Peyer's patch (tissue), 4 donors: Measurements from ENCODE around the gene PNPO. TPM values are rescaled to one million over a fixed set of nuclear protein-coding genes. Genes with fewer than 3 reads are reported as not detected.
"Not testable (repeated sequence)": the region's sequence is repeated elsewhere in the genome, so short reads cannot be mapped to it uniquely, and the experiment has no call there.

Source experiments
- DNase-seq, 3 donors: peaks; one replicate each; pipeline ENCODE4 v3.0.0-alpha.2; 2017 to 2019
- H3K27ac ChIP-seq, 4 donors: fragments of 200-600 bp; sonication (generic); one replicate each; pipeline ENCODE4 v1.5.1; 2016 to 2019
- H3K27me3 ChIP-seq, 2 donors: fragments of 200-600 bp; sonication (generic); one replicate each; pipeline ENCODE4 v1.5.1; 2019
- H3K36me3 ChIP-seq, 3 donors: fragments of 200-600 bp; sonication (generic); one replicate each; pipeline ENCODE4 v1.5.1; 2016 to 2019
- H3K4me1 ChIP-seq, 4 donors: fragments of 200-600 bp; sonication (generic); one replicate each; pipeline ENCODE4 v1.5.1; 2016 to 2019
- H3K4me3 ChIP-seq, 4 donors: fragments of 200-600 bp; sonication (generic); 1 replicate in 3 of 4; 2 replicates in 1 of 4; pipeline ENCODE4 v1.5.1; 2016 to 2019; ENCODE audit warnings: mild to moderate bottlenecking in 1 of 4
- H3K9me3 ChIP-seq, 4 donors: fragments of 200-600 bp; sonication (generic); one replicate each; pipeline ENCODE4 v1.5.1; 2016 to 2019; ENCODE audit warnings: mild to moderate bottlenecking in 1 of 4
- POLR2A ChIP-seq, 2 donors: fragments of 450-650 bp; IDR thresholded peaks; one replicate each; pipeline ENCODE4 v1.5.1; 2017; ENCODE audit warnings: antibody characterized with exemption in 2 of 2, mild to moderate bottlenecking in 2 of 2, moderate library complexity in 2 of 2
- total RNA-seq, 4 donors: library from RNA; depleted of rRNA; stranded (reverse); fragments of >200 nt; gene quantifications; one replicate each; pipeline ENCODE4 v1.1.0, GENCODE V29; 2016
- TF ChIP-seq, protein P1 (sequence below), 6 experiments: fragments of 450-650 bp in 4 of 6; fragments of 200-600 bp in 2 of 6; sonication (generic) in 1 of 6; IDR thresholded peaks; one replicate each; pipeline ENCODE4 v1.5.1; 2017 to 2019; ENCODE audit warnings: antibody characterized with exemption in 6 of 6, mild to moderate bottlenecking in 3 of 6, moderate library complexity in 1 of 6

Gene PNPO
- total RNA-seq, 4 donors from 2014 or later, result 23.9 to 103 (median 64.6) TPM

DNA sequence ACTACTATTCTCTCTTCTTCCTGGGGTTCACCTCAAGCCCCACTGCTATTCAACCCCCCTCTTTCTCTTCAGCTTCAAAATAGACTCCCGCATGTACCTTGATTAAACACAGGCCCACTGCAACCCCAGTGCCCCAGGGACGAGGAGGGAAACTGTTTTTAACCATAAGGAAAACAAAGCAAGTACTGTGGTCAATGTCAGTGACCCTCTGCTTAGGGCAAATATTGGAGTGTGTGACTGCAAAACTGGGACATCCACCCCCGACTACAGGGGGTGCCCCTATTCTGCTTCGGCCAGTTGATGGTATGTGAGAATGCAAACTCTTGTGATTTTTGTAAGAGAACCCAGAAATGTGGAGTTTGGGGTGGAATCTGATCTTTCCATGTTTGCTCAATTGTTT lies 9.5 kb upstream of the PNPO start:
- Histone ChIP-seq H3K27me3 (no peaks in the 10 kb centered on the region), H3K4me1 (no peaks in the 10 kb centered on the region), H3K36me3 (peaks cover 0 to 35% (median 0%) of the 10 kb centered on the region in 3 donors), H3K9me3 (no peaks in the 10 kb centered on the region), H3K27ac (no peak overlapping the region), H3K4me3 (no peak overlapping the region)
- DNase-seq, result no peak
- TF ChIP-seq, protein P1, sequence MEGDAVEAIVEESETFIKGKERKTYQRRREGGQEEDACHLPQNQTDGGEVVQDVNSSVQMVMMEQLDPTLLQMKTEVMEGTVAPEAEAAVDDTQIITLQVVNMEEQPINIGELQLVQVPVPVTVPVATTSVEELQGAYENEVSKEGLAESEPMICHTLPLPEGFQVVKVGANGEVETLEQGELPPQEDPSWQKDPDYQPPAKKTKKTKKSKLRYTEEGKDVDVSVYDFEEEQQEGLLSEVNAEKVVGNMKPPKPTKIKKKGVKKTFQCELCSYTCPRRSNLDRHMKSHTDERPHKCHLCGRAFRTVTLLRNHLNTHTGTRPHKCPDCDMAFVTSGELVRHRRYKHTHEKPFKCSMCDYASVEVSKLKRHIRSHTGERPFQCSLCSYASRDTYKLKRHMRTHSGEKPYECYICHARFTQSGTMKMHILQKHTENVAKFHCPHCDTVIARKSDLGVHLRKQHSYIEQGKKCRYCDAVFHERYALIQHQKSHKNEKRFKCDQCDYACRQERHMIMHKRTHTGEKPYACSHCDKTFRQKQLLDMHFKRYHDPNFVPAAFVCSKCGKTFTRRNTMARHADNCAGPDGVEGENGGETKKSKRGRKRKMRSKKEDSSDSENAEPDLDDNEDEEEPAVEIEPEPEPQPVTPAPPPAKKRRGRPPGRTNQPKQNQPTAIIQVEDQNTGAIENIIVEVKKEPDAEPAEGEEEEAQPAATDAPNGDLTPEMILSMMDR (IDR thresholded peaks at IDR 0.05), result no peak
- no peak for TF ChIP-seq POLR2A (IDR thresholded peaks at IDR 0.05)

DNA sequence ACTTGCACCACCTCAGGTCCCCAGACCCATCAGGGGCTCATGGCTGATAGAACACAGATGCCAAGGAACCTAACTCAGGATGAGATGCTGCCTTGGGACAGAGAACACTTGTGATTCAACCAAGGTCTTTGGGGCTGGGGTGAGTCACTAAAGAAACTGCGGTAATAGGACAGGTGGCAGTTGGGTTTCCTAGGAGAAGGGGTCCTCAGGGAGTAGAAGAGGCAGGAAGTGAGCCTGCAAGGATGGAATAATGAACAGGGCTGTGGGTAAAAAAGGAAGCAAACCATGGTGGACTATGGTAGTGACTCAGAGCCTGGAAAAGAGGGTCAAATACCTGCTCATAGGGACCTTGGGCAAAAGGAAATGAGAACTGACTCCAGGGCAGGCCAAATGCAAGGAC lies 6.5 kb upstream of the PNPO start:
- DNase-seq, result no peak
- Histone ChIP-seq H3K36me3 (peaks cover 0 to 10% (median 0%) of the 10 kb centered on the region in 3 donors), H3K4me1 (no peaks in the 10 kb centered on the region), H3K4me3 (no peak overlapping the region), H3K9me3 (no peaks in the 10 kb centered on the region), H3K27ac (no peak overlapping the region), H3K27me3 (no peaks in the 10 kb centered on the region)
- TF ChIP-seq POLR2A (IDR thresholded peaks at IDR 0.05), result no peak
- TF ChIP-seq, protein P1 (IDR thresholded peaks at IDR 0.05), result no peak

DNA sequence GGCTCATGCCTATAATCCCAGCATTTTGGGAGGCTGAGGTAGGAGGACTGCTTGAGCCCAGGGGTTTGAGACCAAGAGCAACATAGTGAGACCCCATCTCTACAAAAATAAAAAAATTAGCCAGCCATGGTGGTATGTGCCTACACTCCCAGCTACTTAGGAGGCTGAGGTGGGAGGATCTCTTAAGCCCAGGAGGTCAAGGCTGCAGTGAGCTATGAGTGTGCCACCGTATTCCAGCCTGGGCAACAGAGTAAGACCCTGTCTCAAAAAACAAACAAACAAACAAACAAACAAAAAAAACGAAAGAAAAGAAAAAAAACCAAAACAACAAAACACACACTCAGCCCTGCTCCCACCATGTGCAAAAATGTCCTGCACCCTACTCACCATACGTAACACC lies 5.9 kb upstream of the PNPO start:
- not testable (repeated sequence) for H3K27ac ChIP-seq, H3K27me3 ChIP-seq, H3K36me3 ChIP-seq, H3K4me1 ChIP-seq, H3K9me3 ChIP-seq, DNase-seq, H3K4me3 ChIP-seq

DNA sequence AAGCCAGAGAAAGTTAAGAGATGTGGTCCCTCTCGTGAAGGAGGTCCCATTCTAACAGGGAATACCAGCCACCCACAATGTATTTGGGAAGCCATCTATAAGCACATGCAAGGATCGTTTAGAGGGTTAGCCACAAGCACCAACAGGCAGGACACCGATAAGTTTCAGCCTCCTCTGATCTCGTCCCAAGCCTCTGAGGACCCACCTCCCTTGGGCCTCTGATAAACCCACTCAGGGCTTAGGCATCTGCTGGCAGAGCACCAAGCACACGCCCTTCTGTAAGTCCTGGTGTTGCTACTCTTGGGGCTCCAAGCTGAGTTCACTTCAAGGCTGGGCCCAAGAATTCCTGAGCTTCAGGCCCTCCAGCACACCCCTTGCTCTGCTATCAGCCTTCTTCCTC lies 5.4 kb upstream of the PNPO start:
- Histone ChIP-seq H3K27ac (no peak overlapping the region), H3K4me3 (no peak overlapping the region), H3K9me3 (no peaks in the 10 kb centered on the region), H3K36me3 (no peaks in the 10 kb centered on the region), H3K27me3 (no peaks in the 10 kb centered on the region), H3K4me1 (peaks cover 0 to 6% (median 0%) of the 10 kb centered on the region in 4 donors)
- no peak for DNase-seq
- no peak for TF ChIP-seq POLR2A (IDR thresholded peaks at IDR 0.05)
- TF ChIP-seq, protein P1 (IDR thresholded peaks at IDR 0.05), result no peak

DNA sequence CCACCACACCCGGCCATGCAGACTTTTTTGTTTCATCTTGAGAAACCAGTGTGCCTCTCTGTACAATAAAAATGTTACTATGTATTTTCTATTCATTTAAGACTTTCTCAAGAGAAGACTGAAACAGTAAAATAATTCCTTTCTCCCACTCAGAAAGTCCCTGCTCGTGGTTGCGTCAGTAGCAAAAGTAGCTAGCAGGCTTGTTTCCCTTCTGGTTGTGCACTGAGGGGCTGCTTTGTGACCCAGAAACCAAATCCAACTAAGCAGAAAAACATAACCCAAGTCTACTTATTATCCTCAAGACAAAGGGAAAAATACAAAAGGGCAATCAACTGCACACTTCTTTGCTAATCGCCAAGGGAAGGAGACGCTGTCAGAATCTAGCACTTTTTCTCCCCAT lies 3.4 kb upstream of the PNPO start:
- no peak overlapping the region for H3K4me3 ChIP-seq
- no peak overlapping the region for H3K27ac ChIP-seq
- peaks cover 0 to 17% (median 6%) of the 10 kb centered on the region in 4 donors for H3K4me1 ChIP-seq
- no peaks in the 10 kb centered on the region for H3K36me3 ChIP-seq
- H3K9me3 ChIP-seq, result no peaks in the 10 kb centered on the region
- H3K27me3 ChIP-seq, result no peaks in the 10 kb centered on the region
- TF ChIP-seq, protein P1 (IDR thresholded peaks at IDR 0.05), result no peak
- TF ChIP-seq POLR2A (IDR thresholded peaks at IDR 0.05), result no peak
- no peak for DNase-seq

DNA sequence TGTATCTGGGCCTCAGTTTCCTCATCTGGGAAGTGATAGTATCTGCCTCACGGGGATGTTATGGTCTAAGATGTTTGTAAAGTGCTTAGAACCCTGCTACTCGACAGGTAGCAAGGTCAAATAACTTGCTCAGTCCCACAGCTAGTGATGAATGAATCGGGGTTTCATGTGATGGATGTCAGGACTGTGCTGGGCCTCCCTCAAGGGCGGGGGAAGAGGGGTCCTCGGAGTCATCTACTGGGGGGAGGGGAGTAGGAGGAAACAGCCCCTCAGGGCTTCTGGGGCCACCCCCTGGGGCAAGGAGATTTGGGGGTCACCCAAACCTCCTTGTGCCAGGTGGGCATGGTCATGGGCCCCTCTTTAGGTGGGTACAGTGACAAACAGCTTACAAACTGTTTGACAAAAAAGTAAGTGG lies 732 bp downstream of the PNPO start:
- no peak for TF ChIP-seq POLR2A (IDR thresholded peaks at IDR 0.05)
- TF ChIP-seq, protein P1 (IDR thresholded peaks at IDR 0.05), result no peak
- Histone ChIP-seq H3K27ac (peak overlapping the region; percentile 77 to 84 (median 82)), H3K36me3 (peaks cover 0 to 6% (median 0%) of the 10 kb centered on the region in 3 donors), H3K4me1 (peaks cover 0 to 32% (median 6%) of the 10 kb centered on the region in 4 donors), H3K4me3 (peak overlapping the region; percentile 63 to 92 (median 76)), H3K9me3 (no peaks in the 10 kb centered on the region), H3K27me3 (no peaks in the 10 kb centered on the region)
- no peak for DNase-seq
